Measurements from ENCODE around the gene HNRNPCL2.
"Not testable (repeated sequence)": the region's sequence is repeated elsewhere in the genome, so short reads cannot be mapped to it uniquely, and the experiment has no call there.

The HNRNPCL2 gene

DNA sequence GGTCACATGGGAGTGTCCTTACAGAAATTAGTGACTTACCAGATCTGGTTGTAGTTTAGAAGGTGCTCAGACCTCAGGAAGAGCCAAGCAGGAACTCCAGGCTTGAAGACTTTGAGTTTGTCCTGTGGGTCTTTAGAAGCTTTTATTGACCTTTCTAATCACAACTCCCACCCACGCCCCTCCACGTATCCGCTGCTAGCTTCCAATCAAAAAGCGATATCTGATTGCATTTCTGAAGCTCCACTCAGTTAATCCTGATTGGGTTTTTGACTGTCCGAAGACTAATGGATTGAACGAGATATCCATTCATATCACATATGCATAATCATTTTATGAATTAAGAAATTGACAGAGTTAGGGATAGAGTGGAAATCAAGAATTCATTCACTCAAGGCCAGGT is at the start of gene HNRNPCL2:
HNRNPCL2 (minus strand) TSS at position 101 of the 400 bp plus-strand sequence. CDS start 454 bp downstream, outside the sequence.
- DNase-seq = not testable (repeated sequence)

DNA sequence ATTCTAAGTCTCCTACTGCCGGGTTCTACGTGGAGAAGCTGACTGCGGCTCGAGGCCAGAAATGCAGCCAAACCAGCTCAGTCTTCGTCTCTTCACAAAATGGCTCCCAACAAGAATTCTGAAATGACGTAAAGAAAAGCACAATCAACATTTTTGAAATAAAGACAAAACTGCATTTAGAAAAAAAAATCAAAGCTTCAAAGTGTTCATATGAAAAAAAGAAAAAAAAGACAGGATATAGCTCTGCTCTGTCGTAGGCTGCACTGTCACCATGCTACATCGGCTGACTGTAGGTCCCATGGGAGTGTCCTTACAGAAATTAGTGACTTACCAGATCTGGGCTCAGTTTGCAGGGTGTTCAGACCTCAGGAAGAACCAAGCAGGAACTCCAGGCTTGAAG is 48.9 kb upstream of the HNRNPCL2 start, which contains the start of gene HNRNPCL4:
HNRNPCL4 (minus strand) TSS at position 101 of the 400 bp plus-strand sequence. CDS start 164 bp downstream, outside the sequence.
- DNase-seq = not testable (repeated sequence)

- DNase-seq = not testable (repeated sequence)
Measured at GRCh38 chr1:13155909-13156308, 39.3 kb upstream of the HNRNPCL2 start, which contains the start of gene PRAMEF26. Gene PRAMEF26 (minus strand): TSS chr1:13156009. CDS start chr1:13153095, 2,914 bp downstream.

DNA sequence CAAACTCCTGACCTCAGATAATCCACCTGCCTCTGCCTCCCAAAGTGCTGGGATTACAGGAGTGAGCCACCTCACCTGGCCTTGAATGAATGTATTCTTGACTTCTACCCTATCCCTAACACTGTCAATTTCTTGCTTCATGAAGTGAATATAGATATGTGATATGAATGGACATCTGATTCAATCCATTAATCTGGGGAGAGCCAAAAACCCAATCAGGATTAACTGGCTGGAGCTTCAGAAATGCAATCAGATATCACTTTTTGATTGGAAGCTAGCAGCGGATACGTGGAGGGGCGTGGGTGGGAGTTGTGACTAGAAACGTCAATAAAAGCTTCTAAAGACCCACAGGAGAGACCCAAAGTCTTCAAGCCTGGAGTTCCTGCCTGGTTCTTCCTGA is 46.2 kb downstream of the HNRNPCL2 start, which contains the start of gene PRAMEF25:
PRAMEF25 (plus strand) TSS at position 301 of the 400 bp plus-strand sequence. CDS start 2,920 bp downstream, outside the sequence.
- DNase-seq = not testable (repeated sequence)

Measured in NCI-H524 treated with DMSO at 0.1 percent for 48 hours (cell line).